Measurements from ENCODE around the gene BABAM2. TPM values are rescaled to one million over a fixed set of nuclear protein-coding genes. Genes with fewer than 3 reads are reported as not detected.

The BABAM2 gene
- total and polyA plus RNA-seq, 9 of the 15 experiments (the other 6 are each of a cell fraction or from before 2014, with no cell fraction given): 10.9 to 37.4 (median 25.6) TPM

DNA sequence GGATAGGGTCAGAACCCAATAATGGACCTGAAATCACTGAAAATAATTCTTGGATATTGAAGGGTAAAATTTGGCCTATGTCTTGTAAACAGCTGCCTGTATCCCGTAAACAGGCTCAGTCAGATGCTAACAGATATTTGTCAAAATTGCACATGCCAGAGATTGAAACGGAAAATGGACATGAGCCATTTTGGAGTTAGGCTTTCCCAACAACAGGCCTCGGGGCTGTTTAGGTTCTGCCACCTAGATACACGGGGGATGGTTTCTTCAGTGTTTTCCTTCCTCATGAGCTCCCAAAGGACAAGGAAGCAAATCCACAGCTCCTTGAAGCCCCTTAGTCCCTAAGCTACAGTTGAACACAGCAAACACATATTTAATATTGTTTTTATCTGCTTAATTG is 297.9 kb downstream of the BABAM2 start (continued):
- TF ChIP-seq, protein P1, sequence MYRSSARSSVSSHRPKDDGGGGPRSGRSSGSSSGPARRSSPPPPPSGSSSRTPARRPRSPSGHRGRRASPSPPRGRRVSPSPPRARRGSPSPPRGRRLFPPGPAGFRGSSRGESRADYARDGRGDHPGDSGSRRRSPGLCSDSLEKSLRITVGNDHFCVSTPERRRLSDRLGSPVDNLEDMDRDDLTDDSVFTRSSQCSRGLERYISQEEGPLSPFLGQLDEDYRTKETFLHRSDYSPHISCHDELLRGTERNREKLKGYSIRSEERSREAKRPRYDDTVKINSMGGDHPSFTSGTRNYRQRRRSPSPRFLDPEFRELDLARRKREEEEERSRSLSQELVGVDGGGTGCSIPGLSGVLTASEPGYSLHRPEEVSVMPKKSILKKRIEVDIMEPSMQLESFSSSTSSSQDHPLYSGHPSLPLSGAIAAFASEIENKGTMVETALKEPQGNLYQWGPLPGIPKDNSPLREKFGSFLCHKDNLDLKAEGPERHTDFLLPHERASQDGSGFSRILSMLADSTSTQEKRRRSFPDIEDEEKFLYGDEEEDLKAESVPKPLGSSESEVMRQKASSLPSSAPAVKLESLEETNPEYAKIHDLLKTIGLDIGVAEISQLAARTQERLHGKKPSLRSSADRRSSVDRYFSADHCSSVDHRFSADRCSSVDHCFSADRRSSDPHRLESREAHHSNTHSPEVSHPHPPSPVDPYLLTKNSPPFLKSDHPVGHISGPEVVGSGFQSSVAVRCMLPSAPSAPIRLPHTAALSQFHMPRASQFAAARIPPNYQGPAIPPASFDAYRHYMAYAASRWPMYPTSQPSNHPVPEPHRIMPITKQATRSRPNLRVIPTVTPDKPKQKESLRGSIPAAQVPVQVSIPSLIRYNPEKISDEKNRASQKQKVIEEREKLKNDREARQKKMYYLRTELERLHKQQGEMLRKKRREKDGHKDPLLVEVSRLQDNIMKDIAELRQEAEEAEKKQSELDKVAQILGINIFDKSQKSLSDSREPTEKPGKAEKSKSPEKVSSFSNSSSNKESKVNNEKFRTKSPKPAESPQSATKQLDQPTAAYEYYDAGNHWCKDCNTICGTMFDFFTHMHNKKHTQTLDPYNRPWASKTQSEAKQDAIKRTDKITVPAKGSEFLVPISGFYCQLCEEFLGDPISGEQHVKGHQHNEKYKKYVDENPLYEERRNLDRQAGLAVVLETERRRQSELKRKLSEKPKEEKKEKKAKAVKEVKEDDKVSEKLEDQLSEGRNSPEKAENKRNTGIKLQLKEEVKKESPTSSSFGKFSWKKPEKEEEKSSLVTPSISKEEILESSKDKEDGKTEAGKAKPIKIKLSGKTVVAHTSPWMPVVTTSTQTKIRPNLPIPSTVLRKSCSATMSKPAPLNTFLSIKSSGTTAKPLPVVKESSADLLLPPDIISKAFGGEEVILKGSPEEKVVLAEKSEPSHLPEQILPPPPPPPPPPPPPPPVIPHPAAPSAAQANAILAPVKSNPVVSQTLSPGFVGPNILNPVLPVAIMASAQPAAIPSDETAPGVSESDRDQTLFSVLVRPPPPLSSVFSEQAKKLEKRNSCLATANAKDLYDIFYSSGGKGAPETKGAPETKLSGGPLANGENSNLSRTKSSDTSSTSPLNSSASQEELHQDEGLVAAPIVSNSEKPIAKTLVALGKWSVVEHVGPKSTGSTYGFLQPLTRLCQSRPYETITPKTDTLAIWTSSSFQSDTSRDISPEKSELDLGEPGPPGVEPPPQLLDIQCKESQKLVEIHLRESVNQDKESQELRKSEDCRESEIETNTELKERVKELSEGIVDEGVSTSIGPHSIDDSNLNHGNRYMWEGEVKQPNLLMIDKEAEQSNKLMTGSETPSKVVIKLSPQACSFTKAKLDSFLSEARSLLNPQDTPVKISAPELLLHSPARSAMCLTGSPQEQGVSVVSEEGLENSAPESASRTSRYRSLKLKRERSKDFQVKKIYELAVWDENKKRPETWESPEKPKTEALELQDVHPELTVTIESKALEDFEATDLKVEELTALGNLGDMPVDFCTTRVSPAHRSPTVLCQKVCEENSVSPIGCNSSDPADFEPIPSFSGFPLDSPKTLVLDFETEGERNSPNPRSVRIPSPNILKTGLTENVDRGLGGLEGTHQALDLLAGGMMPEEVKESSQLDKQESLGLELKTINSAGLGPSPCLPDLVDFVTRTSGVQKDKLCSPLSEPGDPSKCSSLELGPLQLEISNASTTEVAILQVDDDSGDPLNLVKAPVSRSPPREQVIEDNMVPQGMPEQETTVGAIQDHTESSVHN (IDR thresholded peaks at IDR 0.05; ENCODE audit: borderline replicate concordance in 1 of 2, low read depth in 1 of 2): no peak
- TF ChIP-seq SLC30A9 (CRISPR knock-in tag; IDR thresholded peaks at IDR 0.05): no peak
- no peak for TF ChIP-seq HNRNPK (IDR thresholded peaks at IDR 0.05; ENCODE audit: low read depth, low read length, poor library complexity, severe bottlenecking)
- TF ChIP-seq TCF7L2 (IDR thresholded peaks at IDR 0.05; ENCODE audit: low read depth, low read length): no peak
- no peak for TF ChIP-seq EWSR1 (IDR thresholded peaks at IDR 0.05; ENCODE audit: borderline replicate concordance, low read depth, partially characterized antibody)
- TF ChIP-seq SIRT6 (IDR thresholded peaks at IDR 0.05; ENCODE audit: low read depth, low read length): no peak
- no peak for TF ChIP-seq ARHGAP35 (IDR thresholded peaks at IDR 0.05; ENCODE audit: partially characterized antibody)
- no peak for TF ChIP-seq XRCC5 (IDR thresholded peaks at IDR 0.05; ENCODE audit: low read depth, low read length)
